PFSK-1 (cell line): ENCODE measurements around the gene TEAD4.

Source experiments
- POLR2AphosphoS5 ChIP-seq: IDR thresholded peaks from 2 replicates; pipeline ENCODE4 v1.6.1; 2012; ENCODE audit warnings: low read depth, mild to moderate bottlenecking, control low read depth, low read length, moderate library complexity
- TF ChIP-seq, protein P1 (sequence below), 2 experiments: IDR thresholded peaks; 2 replicates each; pipeline versions ENCODE4 v1.6.1 to v1.8.0; 2011 to 2012; ENCODE audit warnings: low read depth in 2 of 2, low read length in 2 of 2, control low read depth in 1 of 2, inconsistent platforms in 1 of 2, mild to moderate bottlenecking in 1 of 2, moderate library complexity in 1 of 2; ENCODE audit not compliant: insufficient read depth in 1 of 2

DNA sequence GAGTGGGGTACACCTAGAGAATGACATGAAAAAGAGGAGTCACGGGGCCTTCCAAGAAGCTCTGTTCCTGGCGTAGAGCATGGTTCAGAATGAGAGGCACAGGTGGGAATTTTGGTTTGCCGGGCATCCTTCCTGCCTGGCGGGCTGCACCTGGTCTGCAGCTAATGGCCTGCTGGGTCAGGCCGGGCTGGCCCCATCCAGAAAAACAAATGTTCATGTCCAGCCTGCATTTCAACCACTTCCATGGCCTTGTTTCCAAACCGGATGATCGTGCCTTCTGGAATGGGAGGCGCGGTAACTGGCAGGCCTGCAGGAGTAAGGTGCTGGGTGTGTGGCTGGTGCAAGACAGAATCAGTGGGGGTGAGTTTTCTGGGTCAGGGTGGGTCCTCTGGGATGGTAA is 14.4 kb downstream of the TEAD4 start:
- no peak for TF ChIP-seq POLR2AphosphoS5
- TF ChIP-seq, protein P1, sequence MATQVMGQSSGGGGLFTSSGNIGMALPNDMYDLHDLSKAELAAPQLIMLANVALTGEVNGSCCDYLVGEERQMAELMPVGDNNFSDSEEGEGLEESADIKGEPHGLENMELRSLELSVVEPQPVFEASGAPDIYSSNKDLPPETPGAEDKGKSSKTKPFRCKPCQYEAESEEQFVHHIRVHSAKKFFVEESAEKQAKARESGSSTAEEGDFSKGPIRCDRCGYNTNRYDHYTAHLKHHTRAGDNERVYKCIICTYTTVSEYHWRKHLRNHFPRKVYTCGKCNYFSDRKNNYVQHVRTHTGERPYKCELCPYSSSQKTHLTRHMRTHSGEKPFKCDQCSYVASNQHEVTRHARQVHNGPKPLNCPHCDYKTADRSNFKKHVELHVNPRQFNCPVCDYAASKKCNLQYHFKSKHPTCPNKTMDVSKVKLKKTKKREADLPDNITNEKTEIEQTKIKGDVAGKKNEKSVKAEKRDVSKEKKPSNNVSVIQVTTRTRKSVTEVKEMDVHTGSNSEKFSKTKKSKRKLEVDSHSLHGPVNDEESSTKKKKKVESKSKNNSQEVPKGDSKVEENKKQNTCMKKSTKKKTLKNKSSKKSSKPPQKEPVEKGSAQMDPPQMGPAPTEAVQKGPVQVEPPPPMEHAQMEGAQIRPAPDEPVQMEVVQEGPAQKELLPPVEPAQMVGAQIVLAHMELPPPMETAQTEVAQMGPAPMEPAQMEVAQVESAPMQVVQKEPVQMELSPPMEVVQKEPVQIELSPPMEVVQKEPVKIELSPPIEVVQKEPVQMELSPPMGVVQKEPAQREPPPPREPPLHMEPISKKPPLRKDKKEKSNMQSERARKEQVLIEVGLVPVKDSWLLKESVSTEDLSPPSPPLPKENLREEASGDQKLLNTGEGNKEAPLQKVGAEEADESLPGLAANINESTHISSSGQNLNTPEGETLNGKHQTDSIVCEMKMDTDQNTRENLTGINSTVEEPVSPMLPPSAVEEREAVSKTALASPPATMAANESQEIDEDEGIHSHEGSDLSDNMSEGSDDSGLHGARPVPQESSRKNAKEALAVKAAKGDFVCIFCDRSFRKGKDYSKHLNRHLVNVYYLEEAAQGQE (IDR thresholded peaks at IDR 0.05; ENCODE audit: insufficient read depth in 1 of 2, low read depth in 2 of 2, low read length in 2 of 2) = no peak
